Activated T-cell treated with anti-CD3 and anti-CD28 coated beads, Interleukin-2, amount 50 U/mL, for 72 hours (primary cell): Measurements from ENCODE around the gene PRSS56. TPM values are rescaled to one million over a fixed set of nuclear protein-coding genes. Genes with fewer than 3 reads are reported as not detected.

Source experiments
- ATAC-seq, 2 donors: fragments of 150-1000 bp; cut with Tn5 transposase; replicated peaks in 1 of 2; 2 replicates each; pipeline ENCODE4 v1.10.0; 2021; ENCODE audit warnings: moderate library complexity in 2 of 2, mild to moderate bottlenecking in 1 of 2
- DNase-seq, 2 donors: peaks; one replicate each; pipeline ENCODE4 v3.0.0; 2021 to 2022; ENCODE audit warnings: mixed read lengths in 1 of 2
- H3K27ac Mint-ChIP-seq: one replicate; pipeline ENCODE4 v1.8.0; 2022; ENCODE audit warnings: mild to moderate bottlenecking, moderate library complexity, mixed read lengths
- H3K27me3 Mint-ChIP-seq: one replicate; pipeline ENCODE4 v1.8.0; 2022; ENCODE audit warnings: low read depth, mixed read lengths
- H3K36me3 Mint-ChIP-seq, 2 donors: one replicate each; pipeline ENCODE4 v1.8.0; 2022; ENCODE audit warnings: mixed read lengths in 2 of 2, mild to moderate bottlenecking in 1 of 2; ENCODE audit not compliant: insufficient read depth in 2 of 2
- H3K4me1 Mint-ChIP-seq: one replicate; pipeline ENCODE4 v1.8.0; 2022; ENCODE audit warnings: low read depth, mixed read lengths
- H3K4me3 Mint-ChIP-seq, 2 donors: one replicate each; pipeline ENCODE4 v1.8.0; 2022; ENCODE audit warnings: mild to moderate bottlenecking in 2 of 2, mixed read lengths in 2 of 2, moderate library complexity in 2 of 2
- H3K9me3 Mint-ChIP-seq, 2 donors: one replicate each; pipeline ENCODE4 v1.8.0; 2022; ENCODE audit warnings: mixed read lengths in 2 of 2
- total RNA-seq, 2 donors: library from RNA; stranded (reverse); gene quantifications; one replicate each; pipeline ENCODE4 v1.2.3, GENCODE V29; 2022

Gene PRSS56
- total RNA-seq, 2 donors from 2014 or later = 0.39 TPM; not detected in 1

DNA sequence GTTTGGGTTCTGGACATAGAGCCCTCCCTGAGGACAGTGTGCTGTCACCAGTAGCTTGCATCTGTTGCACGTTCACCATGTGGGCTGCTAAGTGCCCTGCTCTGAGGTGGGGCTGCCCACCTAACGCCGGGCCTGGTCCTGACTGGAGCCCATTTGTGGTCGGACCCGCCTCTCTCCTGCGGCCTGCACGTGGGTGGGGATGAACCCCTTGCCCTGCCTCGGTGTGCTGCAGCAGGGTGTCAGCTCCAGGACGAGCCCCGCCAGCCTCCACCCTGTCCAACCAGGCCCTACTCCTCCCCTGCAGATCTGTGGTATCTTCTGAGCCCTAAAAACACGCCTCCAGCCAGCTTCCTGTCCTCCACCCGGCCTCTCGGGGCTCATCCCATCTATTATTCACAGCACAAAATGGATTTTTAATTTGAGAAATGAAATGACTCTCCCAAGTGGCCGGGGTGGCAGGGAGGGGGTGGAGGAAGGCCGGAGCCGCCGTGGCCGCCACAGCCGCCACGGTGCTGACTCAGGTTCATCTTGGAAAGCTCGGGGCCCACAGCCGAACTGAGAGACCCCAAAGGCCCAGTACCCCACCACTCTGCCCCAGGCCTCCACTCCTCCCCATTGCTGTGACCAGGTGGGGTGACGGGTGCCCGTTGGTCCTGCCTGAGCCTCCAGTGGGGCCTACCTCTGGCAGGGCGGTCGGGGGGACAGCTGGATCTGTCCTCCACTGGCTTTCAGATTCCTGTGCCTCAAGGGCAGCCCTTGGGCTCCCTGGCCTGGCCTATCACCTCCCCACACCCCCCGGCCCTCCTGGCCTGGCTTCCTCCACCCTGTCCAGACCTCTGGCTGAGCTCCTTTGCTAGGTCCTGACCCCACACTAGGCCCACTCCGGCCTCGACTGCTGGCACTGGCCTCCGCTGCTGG, 29.7 kb upstream of the PRSS56 start:
- H3K27ac Mint-ChIP-seq = no peak overlapping the region
- no peaks in the 10 kb centered on the region for H3K4me1 Mint-ChIP-seq
- H3K27me3 Mint-ChIP-seq = peaks cover 20% of the 10 kb centered on the region
- H3K4me3 Mint-ChIP-seq = no peak overlapping the region
- DNase-seq (no peak), ATAC-seq (no peak)
- H3K9me3 Mint-ChIP-seq = no peaks in the 10 kb centered on the region
- no peaks in the 10 kb centered on the region for H3K36me3 Mint-ChIP-seq

DNA sequence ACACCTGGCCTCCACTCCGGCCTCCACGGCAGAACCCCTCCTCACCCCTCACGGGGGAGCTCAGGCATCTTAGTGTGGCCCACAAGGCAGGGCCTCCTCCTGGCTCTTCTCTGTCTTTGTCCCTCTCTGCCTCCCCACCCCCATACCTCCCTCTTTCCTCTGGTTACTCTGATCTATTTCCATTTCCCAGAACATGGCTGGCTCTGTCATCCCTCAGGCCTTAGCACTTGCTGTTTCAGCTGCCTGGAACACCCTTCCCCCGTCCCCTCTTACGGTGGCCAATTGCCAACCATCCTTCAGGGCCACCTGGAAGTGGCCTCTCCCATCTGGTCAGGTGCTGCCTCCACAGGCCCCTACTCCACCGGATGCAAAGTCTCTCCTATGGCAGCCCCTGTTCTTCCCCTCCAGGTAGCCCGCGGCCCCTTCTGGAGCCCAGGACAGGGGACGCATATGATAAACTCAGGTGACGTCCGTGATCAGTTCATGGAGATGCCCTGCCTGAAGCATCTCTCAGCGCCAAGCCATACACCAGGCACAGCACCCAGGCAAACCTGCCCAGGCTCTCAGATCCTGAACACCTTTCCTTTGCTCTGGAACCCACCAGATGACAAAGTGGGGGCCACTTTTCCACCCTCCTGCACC, 28.9 kb upstream of the PRSS56 start:
- Mint-ChIP-seq H3K4me3 (no peak overlapping the region), H3K36me3 (no peaks in the 10 kb centered on the region), H3K4me1 (no peaks in the 10 kb centered on the region), H3K27me3 (peaks cover 18% of the 10 kb centered on the region), H3K9me3 (no peaks in the 10 kb centered on the region), H3K27ac (no peak overlapping the region)
- no peak for DNase-seq
- ATAC-seq = no peak

DNA sequence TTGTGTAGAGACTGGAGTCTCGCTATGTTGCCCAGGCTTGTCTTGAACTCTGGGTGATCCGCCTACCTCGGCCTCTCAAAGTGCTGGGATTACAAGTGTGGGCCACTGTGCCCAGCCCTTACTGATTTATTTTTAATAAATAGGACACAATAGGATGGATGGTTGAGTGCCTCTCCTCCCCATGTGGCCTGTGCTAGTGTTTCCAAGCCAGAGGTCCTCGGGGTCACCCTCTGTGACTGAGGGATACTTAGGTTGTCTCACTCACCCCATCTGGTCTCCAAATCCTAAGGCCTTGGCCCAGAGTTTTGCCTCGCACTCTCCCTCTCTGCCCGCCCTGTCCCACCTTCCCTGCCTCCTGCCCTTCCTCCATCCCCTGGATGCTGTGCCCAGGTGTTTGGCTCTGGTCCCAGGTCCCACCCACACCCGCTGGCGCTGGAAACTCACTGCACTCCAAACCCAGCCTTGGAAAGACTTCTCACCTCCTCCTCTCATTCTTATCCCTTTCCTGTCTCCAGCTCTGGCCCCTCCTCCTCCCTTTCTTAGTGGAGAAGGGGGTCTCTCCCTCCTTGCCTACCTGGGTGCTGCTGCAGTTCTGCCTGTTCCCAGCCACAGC, 27.8 kb upstream of the PRSS56 start:
- no peak overlapping the region for H3K4me3 Mint-ChIP-seq
- H3K27me3 Mint-ChIP-seq = peaks cover 18% of the 10 kb centered on the region
- ATAC-seq (no peak), DNase-seq (no peak)
- H3K9me3 Mint-ChIP-seq = no peaks in the 10 kb centered on the region
- H3K4me1 Mint-ChIP-seq = no peaks in the 10 kb centered on the region
- no peak overlapping the region for H3K27ac Mint-ChIP-seq
- H3K36me3 Mint-ChIP-seq = no peaks in the 10 kb centered on the region

DNA sequence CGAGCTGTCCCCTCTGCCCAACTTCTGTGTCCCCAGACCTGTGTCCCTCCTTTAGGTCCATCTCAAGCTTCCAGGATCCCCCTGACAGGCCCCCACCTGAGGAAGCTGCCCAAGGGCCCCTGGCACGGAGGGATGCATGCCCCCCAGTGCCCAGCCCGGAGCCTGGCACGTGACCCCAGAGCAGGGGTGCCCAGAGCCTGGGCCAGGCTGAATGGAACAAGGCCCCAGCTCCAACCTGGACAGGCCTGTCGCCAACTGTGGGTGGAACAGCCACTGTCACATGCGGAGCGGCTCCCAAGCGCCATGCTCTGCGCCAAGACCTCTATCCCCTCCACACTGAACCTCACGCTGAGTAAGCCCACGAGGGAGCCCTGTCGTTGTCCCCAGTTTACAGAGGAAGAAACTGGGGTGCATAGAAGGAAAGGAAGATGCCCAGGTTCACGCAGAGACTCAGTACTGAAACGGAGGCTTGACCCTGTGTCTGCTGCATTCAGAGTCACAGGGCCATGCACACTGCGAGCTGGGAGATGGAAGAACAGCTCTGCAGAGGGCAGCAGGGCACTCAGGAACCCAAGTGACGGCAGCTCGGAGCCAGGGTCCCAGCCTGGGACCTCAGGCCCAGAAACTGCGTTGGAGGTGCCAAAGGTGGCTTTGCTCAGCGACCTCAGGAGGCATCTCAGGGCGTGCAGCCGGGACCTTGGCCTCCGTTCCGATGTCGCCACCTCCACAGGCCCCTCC, 27.1 kb upstream of the PRSS56 start:
- H3K27me3 Mint-ChIP-seq = peaks cover 18% of the 10 kb centered on the region
- no peaks in the 10 kb centered on the region for H3K36me3 Mint-ChIP-seq
- no peak overlapping the region for H3K4me3 Mint-ChIP-seq
- no peak for ATAC-seq
- no peak overlapping the region for H3K27ac Mint-ChIP-seq
- no peaks in the 10 kb centered on the region for H3K9me3 Mint-ChIP-seq
- H3K4me1 Mint-ChIP-seq = no peaks in the 10 kb centered on the region
- no peak for DNase-seq

DNA sequence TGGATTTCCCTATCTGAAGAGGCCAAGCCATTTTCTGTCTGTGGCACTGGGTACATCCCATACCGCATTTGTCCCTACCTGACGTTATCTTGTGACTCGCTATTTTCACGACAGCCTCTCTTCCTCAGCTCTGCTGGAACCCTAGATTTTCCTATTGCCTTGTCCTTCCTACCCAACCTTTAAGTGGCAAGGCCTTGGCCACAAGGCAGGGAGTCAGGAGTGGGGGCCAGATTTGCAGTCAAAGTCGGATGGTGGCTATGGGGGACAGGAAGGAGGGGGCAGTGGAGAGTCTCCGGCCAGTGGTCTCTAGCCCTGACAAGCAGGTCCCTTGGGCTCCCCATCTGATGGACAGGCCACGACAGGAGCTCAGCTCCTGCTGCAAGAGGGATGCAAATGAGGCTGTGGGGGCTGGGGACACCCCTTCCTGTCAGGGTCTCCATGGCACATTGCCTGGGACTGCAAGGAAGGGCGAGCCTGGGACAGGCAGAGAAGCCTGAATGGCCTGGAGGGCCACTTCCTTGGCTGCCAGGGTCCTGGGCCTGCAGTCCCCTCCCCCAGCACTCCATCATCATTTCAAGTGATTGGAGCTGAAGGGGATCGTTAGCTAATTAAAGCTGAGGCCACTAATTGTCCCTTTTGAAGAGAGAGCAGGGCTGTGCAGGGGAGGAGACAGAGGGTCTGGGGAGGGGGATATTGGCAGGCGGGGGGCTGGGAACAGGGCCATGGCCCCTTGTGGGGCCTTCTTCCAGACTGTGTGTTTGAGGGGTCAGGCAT, 26.3 kb upstream of the PRSS56 start:
- DNase-seq (no peak), ATAC-seq (no peak)
- no peaks in the 10 kb centered on the region for H3K36me3 Mint-ChIP-seq
- no peak overlapping the region for H3K4me3 Mint-ChIP-seq
- no peaks in the 10 kb centered on the region for H3K4me1 Mint-ChIP-seq
- peaks cover 17% of the 10 kb centered on the region for H3K27me3 Mint-ChIP-seq
- H3K9me3 Mint-ChIP-seq = no peaks in the 10 kb centered on the region
- no peak overlapping the region for H3K27ac Mint-ChIP-seq

DNA sequence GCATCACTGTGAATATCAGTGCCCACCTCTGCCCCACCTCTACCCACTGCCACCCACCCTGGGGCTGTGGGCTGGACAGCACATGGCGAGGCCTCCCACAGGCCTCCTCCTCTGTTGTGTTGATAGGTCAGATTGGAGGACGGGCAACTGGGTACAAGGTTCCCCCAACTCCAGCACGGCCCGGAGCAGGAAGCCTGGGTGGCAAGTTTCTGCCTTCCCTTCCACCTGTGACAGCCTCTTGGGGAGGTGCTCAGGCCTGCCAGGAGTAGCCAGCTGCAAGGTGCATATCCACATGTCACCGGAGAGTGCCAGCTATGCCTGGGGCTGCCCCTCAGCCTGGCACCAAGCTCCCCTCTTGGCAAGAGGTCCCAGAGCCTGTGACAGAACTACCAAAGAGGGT, 25.6 kb upstream of the PRSS56 start:
- H3K27me3 Mint-ChIP-seq = peaks cover 10% of the 10 kb centered on the region
- no peak overlapping the region for H3K27ac Mint-ChIP-seq
- ATAC-seq (no peak), DNase-seq (no peak)
- no peaks in the 10 kb centered on the region for H3K9me3 Mint-ChIP-seq
- H3K4me1 Mint-ChIP-seq = no peaks in the 10 kb centered on the region
- no peaks in the 10 kb centered on the region for H3K36me3 Mint-ChIP-seq
- no peak overlapping the region for H3K4me3 Mint-ChIP-seq

DNA sequence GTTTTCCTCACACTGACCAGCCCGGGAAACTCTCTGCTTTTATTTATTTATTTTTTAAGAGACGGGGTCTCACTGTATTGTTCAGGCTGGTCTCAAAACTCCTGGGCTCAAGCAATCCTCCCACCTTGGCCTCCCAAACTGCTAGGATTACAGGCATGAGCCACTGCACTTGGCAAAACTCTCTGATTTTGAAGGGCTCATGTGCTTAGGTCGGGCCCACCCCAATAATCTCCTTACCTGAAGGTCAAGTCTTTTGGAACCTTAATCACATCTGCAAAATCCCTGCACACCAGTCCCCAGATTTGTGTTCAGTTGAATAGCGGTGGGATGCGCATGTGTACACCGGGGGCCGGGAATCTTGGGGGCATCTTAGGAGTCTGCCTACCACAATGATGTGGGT, 24.9 kb upstream of the PRSS56 start:
- no peak overlapping the region for H3K27ac Mint-ChIP-seq
- no peaks in the 10 kb centered on the region for H3K36me3 Mint-ChIP-seq
- H3K27me3 Mint-ChIP-seq = peaks cover 8% of the 10 kb centered on the region
- H3K4me3 Mint-ChIP-seq = no peak overlapping the region
- no peaks in the 10 kb centered on the region for H3K4me1 Mint-ChIP-seq
- ATAC-seq (no peak), DNase-seq (no peak)
- no peaks in the 10 kb centered on the region for H3K9me3 Mint-ChIP-seq

DNA sequence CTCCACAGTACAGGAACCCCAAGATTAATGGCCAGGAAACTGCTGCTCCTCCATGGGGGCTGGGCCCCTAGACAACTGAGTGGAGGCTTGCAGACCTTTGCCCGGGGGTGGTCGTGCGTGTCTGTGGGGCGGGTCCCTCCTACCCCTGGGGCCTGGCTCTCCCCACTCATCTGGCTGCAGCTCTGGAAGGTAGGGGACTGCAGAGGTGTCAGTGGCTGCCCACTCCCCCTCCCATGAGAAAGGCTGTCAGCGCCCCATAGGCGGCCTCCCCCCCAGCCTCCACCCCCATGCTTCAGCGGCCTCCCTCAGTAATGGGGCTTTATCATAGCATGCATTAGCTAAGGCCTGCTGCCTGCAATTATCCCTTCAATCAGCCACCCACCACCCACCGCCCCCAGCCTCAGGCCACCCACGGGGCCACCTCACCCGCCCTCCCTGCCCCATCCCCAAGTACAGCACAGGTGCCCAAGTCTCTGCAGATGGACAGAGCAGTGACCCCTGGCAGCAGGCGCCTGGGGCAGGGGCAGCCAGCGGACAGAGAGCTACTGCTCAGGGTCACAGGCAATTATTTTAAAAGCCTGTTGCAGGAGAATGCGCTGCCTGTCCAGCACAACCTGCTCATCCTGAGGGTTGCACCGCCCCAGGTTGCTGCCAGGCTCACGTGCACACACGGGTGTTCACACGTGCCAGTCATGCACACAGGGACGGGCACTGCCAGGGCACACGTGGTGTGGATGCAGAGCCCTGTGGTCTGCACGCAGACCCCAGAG, 23.5 kb upstream of the PRSS56 start:
- Mint-ChIP-seq H3K27ac (no peak overlapping the region), H3K27me3 (peaks cover 12% of the 10 kb centered on the region), H3K9me3 (no peaks in the 10 kb centered on the region), H3K36me3 (no peaks in the 10 kb centered on the region), H3K4me1 (no peaks in the 10 kb centered on the region), H3K4me3 (no peak overlapping the region)
- no peak for ATAC-seq
- no peak for DNase-seq

DNA sequence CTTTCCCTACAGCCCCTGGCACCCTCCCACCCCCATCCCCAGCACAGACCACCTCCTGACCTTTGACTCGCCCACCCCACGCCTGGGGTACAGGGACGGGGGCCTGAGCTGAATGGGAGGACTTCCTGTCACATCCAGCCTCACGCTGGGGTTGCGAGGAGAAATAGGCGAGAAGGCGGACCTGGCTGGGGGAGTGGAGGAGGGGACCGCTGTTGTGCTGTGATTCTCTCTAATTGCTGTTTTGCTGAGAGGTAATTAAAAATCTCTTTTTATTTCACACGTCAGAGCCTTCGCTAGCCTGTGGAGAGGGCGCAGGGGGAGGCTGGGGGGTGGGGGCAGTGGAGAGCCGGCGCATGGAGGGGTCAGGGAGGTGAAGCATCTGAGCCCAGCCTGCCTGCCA, 22.8 kb upstream of the PRSS56 start:
- Mint-ChIP-seq H3K4me3 (no peak overlapping the region), H3K36me3 (no peaks in the 10 kb centered on the region), H3K27me3 (peaks cover 14% of the 10 kb centered on the region), H3K9me3 (no peaks in the 10 kb centered on the region), H3K27ac (no peak overlapping the region), H3K4me1 (peaks cover 1% of the 10 kb centered on the region)
- DNase-seq (no peak), ATAC-seq (no peak)

DNA sequence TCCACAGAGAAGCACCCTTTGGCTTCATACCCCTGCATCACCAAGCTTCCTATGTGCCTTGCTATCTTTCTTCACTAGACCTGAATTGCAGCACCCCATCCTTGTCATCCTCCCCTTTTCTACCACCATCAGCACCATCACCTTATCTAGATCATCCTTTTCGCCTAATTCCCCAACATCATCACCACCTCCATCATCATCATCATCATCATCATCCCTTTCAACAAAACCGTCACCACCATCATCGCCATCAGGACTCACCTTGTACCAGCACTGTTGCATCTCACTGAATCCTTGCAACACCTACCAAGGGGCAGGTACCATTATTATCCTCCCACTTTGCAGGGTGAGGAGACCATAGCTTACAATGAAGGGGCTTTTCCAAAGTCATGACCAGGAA, 21.7 kb upstream of the PRSS56 start:
- Mint-ChIP-seq H3K9me3 (no peaks in the 10 kb centered on the region), H3K36me3 (no peaks in the 10 kb centered on the region), H3K27ac (no peak overlapping the region), H3K4me1 (peaks cover 5% of the 10 kb centered on the region), H3K4me3 (no peak overlapping the region), H3K27me3 (peaks cover 18% of the 10 kb centered on the region)
- ATAC-seq = no peak
- DNase-seq = no peak

DNA sequence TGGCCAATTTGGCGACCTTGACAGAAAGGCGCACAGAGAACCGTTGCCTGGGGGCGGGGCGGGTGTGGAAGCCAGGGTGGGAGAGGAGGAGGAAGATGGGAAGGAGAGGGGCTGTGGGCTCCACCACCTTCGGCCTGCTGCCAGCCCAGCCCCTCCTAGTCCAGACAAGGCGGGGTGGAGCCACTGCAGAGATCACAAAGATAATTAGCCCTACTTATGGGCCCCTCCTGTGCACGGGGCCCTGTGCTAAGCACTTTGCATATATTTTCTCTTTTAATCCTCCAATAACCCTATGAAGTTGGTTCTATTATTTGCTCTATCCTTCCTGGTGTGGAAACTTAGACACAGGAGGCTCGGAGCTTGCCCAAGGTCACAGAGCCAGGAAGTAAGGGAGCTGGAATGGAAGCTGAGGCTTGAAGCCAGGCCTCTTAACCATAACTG, 18.8 kb upstream of the PRSS56 start:
- ATAC-seq (no peak), DNase-seq (no peak)
- H3K27me3 Mint-ChIP-seq = peaks cover 45% of the 10 kb centered on the region
- H3K9me3 Mint-ChIP-seq = no peaks in the 10 kb centered on the region
- H3K4me3 Mint-ChIP-seq = no peak overlapping the region
- H3K4me1 Mint-ChIP-seq = peaks cover 15% of the 10 kb centered on the region
- no peak overlapping the region for H3K27ac Mint-ChIP-seq
- H3K36me3 Mint-ChIP-seq = no peaks in the 10 kb centered on the region
